ENCODE results near the gene RHOB.
"Not testable (repeated sequence)": the region's sequence is repeated elsewhere in the genome, so short reads cannot be mapped to it uniquely, and the experiment has no call there.

The RHOB gene

GRCh38 chr2:20456116-20456571, 9.3 kb downstream of the RHOB start:
- DNase-seq: no peak

- no peak for DNase-seq
These were observed 10.0 kb downstream of the RHOB start for GRCh38 chr2:20456636-20457426.

GRCh38 chr2:20457661-20458630, 11.1 kb downstream of the RHOB start:
- no peak for DNase-seq

DNA sequence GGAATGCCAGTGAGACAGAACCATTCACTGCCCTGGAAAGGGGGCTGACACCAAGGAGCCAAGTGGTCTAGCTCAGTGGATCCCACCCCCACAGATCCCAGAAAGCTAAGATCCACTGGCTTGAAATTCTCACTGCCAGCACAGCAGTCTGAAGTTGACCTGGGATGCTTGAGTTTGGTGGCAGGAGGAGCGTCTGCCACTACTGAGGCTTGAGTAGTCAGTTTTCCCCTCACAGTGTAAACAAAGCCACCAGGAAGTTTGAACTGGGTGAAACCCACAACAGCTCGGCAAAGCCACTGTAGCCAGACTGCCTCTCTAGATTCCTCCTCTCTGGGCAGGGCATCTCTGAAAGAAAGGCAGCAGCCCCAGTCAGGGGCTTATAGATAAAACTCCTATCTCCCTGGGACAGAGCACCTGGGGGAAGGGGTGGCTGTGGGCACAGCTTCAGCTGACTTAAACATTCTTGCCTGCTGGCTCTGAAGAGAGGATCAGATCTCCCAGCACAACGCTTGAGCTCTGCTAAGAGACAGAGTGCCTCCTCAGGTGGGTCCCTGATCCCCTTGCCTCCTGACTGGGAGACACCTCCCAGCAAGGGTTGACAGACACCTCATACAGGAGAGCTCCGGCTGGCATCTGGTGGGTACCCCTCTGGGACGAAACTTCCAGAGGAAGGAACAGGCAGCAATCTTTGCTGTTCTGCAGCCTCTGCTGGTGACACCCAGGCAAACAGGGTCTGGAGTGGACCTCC, 12.0 kb downstream of the RHOB start:
- not testable (repeated sequence) for DNase-seq

- no peak for DNase-seq
These were observed 19.0 kb downstream of the RHOB start for GRCh38 chr2:20465716-20466394.

DNA sequence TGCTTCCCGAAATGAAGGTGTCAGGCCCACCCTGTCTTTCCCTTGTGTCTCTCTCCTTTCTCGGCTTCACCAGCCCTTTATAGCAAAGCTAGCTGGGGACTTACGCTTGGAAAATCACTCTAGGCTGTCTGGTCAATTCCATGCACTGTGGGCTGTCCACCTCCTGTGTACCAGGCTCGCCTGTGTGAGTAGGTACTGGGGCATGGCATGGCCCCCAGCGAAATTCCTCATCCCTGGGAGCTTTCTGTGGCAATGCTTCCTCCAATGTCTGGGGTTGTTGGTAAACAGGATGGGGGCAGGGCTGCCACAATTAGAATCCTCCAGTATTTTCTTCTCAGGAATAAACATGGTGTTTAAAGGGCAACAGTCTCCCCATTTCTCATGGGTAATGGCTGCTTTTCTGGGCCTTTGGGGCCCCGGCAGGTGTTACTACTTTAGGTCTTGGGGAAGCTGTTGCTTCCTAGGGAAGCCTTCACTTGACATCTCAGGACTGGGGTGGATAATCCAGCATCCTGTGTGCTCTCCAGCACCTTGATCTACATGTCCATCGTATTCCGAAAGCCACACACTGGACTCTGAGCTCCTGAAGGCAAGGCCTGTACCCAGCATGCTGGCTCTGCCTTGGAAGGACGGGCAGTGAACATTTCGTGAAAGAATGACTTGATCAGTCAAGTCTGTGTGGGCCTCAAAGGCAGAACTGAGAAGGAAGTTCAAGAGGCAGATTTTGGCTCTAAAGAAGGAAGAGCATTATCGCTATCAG, 21.1 kb downstream of the RHOB start:
- no peak for DNase-seq

- DNase-seq: no peak
These were observed 22.0 kb downstream of the RHOB start for GRCh38 chr2:20468549-20469500.

DNA sequence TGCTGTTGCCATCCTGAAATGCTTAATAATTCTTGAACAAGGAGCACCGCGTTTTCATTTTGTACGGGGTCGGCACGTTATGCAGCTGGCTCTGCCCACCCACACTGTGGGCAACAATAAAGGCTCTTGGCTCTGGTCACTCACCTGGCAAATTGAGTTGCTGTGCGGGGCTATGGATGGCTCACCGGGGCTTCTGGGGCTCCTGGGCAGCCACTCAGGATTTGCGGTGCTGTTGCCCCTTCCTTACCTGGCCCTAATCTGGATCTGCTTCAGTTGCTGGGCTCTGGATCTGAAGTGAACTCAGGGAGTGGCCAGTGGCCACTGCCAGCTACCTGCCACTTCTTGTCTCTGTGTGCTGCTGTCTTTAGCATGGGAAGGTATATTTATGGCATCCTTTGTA, 22.7 kb downstream of the RHOB start:
- no peak for DNase-seq

GRCh38 chr2:20470211-20470610, 23.3 kb downstream of the RHOB start:
- no peak for DNase-seq

GRCh38 chr2:20471148-20471547, 24.3 kb downstream of the RHOB start:
- no peak for DNase-seq

DNA sequence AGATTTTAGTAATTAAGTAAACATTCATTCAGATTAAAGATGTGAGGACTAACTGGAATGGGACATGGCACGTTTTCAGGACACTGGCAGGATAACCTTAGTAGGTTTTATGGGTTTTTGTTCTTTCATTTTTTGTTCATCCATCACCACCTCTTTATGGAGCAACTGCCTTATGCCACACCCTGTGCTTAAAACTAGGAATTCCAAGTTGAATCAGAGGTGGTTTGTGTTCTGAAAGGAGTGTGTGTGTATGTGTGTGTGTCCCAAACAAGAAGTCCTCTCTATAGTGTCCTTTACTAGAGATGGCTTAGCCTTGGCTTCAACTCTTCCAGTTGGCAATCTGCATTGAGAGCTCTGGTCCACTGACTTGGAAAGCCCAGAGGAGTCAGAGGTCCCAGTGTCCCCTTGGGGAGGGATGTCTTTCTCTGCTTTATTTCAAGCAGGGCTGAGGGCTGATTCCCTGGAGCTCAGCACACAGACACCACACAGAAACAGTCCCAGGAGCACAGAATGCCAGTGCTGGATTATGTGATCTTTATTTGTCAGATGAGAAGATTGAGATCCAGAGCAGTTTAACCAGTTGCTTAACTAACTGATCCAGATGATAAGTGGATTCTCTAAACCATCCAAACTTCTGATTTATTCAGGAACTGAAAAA, 25.2 kb downstream of the RHOB start:
- DNase-seq: no peak

DNA sequence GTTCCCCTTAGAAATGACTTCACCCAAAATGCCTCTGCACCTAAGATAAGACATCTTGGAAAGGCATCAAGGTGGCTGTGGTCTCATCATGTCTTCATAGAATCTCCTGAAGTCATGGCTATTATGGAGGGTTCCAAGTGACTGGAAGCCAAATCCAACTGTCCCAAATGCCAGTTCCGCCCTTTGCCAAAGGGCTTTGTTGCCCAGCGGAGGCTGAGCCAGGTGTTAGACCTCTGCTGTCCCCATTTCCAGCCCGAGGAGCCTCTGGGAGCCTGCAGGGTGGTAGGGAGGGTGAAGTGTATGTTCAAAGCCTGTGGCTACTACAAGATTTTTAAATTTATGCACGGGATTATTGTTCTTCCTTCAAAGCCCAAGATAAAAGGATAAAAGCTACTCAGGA, 25.7 kb downstream of the RHOB start:
- DNase-seq: no peak

DNA sequence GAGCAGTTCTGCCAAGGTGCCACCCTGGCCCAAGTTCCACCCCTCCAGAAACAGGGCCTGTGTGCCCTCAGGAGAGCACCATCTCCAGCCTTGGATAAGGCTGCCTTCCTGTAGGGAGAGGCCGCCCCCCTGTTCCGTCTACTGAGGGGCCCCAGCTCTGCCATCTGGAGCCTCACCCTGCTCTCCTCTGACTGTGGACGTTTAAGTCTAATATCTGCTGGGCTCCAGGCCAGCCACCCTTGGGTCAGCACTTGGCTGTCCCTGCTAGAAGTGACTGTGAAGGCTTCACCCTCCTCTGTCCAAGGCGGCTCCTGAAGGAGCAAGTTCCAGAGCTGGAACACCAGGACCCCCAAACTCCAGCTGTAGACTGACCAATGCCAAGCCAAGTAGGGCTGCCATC, 26.3 kb downstream of the RHOB start:
- DNase-seq: no peak

DNA sequence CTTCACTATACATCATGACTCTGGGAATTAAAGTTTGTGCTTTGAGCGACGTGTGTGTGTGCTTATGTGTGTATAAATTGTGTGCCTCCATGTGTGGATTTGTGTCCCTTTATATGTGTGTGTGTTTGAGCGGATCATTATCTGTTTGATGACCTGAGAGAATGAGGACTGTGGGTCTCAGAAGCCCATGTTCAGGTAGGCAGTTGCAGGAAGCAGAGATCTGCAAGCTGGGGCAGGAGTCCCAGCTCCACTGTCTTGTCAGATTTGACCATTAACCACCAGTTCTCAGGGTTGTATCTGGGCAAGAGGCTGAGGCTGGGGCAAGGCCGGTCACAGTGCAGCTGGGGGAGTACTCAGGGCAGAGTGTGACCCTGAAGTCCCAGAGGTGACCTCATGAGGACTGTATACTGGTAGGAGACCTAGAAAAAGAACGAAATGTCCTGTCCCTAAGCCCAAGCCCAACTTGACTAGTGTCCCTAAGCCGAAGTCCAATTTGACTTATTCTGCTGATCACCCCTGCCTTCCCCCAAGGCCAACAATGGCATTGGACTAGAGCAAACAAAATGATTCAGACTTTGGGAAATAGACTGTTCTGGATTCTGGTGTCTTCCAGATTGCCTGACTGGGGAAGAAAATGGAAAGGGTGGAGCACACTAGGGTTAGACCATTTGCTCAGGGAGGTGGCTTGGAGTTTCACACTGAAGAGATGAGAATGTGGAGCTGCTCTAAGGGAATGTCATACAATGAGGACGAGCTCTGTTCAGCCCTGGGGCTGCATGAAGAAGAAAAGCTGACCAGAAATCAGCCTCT, 28.1 kb downstream of the RHOB start:
- DNase-seq: no peak

DNA sequence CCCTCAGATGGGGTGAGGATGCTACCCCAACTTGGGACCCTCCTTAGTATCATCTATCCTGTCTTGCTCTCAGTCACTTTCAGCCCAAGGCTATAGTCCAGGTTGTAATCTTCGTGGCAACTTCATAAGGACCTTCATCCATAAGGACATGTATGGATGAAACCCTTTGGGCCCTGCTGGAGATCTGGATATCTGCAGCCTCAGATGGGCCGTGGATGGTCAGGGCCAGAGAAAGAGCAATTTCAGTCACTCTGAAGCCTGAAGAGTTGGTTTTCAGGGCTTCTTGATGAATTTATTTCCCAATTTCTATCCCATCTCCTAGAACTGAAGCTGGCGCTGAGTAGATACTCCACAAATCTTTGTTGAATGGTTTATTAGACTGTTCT, 28.7 kb downstream of the RHOB start:
- DNase-seq: no peak

- no peak for DNase-seq
These were observed 29.6 kb downstream of the RHOB start for GRCh38 chr2:20476481-20476880.

GRCh38 chr2:20476950-20477349, 30.1 kb downstream of the RHOB start:
- DNase-seq: no peak

GRCh38 chr2:20478961-20479360, 32.1 kb downstream of the RHOB start:
- DNase-seq: no peak

DNA sequence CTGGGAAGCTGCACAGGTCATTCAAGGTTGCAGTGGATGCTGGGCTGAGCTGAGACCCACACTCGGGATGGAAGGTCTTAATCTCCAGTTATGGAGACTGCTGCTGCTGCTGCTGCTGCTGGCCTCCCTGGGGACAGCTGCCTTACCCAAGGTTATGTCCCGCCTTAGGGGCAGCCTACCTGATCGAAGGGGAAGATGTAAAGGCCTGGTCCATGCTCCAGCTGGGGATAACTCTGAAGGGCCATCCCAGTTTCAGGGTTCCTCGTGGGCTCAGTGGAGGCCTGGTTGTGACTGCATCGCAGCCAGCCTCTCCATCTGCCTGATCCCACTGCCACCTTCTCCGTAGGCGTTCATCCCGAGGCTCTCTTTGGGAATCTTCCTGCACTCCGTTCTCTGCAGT, 33.0 kb downstream of the RHOB start:
- no peak for DNase-seq

Data from AML-193 (cell line).